ENCODE results near the gene SLC24A3. TPM values are rescaled to one million over a fixed set of nuclear protein-coding genes. Genes with fewer than 3 reads are reported as not detected.

SLC24A3 gene
- total and polyA plus RNA-seq, 4 experiments from 2014 or later = not detected

DNA sequence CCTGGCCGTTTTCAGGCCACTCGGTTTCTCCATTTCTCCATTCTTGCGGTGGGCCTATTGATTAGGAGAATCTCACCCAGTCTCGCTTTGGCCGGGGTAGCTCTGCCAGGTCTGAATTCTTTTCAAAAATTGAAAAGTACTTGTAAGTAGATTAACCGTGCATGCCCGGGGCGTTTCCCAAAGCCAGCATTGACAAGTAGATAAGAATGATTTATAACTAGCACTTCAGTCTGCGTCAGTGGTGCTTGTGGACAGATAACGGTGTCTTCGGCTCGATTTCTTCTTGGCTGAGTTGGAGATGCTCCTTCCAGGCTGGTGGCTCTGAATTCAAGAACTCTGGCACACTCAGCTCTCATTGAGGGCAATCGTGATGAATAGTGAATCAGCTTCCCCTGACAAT lies 29.0 kb downstream of the SLC24A3 start:
- no peak overlapping the region for H3K4me3 ChIP-seq (ENCODE audit: low read length in 2 of 2)
- H3K27me3 ChIP-seq (ENCODE audit: insufficient read depth, low read length) = no peaks in the 10 kb centered on the region
- no peak overlapping the region for H3K27ac ChIP-seq (ENCODE audit: low read depth, low read length)
- no peak overlapping the region for H3K27ac Mint-ChIP-seq
- no peak overlapping the region for H3K4me3 Mint-ChIP-seq
- no peaks in the 10 kb centered on the region for H3K9me3 ChIP-seq (ENCODE audit: control insufficient read depth in 1 of 2, low read length in 2 of 2)
- ChIA-PET POLR2A (ENCODE audit: partially characterized antibody) (no interaction called here), CTCF (ENCODE audit: partially characterized antibody) (no interaction called here)
- H3K36me3 Mint-ChIP-seq = no peaks in the 10 kb centered on the region
- H3K4me1 Mint-ChIP-seq = no peaks in the 10 kb centered on the region
- peaks cover 0 to 2% (median 0%) of the 10 kb centered on the region in 8 donors for H3K9me3 Mint-ChIP-seq
- H3K4me1 ChIP-seq (ENCODE audit: insufficient read depth, low read length) = no peaks in the 10 kb centered on the region
- DNase-seq = no peak
- intact Hi-C loops (cut with micrococcal nuclease) = no loop called here
- no peaks in the 10 kb centered on the region for H3K36me3 ChIP-seq (ENCODE audit: insufficient read depth, low read length)
- peaks cover 0 to 3% of the 10 kb centered on the region in 2 donors for H3K27me3 Mint-ChIP-seq

DNA sequence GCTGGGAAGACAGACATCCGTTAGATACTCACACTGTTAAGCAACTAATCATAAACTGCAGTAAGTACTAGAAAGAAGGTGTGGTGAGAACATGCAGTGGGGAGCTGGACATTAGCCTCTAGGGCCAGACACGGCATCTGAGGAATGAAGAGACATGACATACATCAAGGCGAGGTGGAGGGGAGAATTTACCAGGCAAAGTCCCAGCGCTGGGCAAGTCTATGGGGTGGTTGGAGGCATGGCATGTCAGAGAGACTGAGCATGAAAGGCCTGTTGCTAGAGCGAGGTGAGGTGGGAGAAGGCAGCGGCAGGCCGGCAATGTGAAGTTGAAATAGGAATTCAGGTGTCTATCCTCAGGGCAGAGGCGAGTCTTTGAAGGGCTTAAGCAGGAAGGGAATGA lies 31.8 kb downstream of the SLC24A3 start:
- intact Hi-C loops (cut with micrococcal nuclease) = no loop called here
- Mint-ChIP-seq H3K4me1 (no peaks in the 10 kb centered on the region), H3K27me3 (peaks cover 0 to 3% of the 10 kb centered on the region in 2 donors), H3K9me3 (peaks cover 0 to 2% (median 0%) of the 10 kb centered on the region in 8 donors), H3K36me3 (no peaks in the 10 kb centered on the region), H3K4me3 (no peak overlapping the region), H3K27ac (no peak overlapping the region)
- POLR2A ChIA-PET (ENCODE audit: partially characterized antibody) = no interaction called here
- DNase-seq = no peak
- no peak overlapping the region for H3K27ac ChIP-seq (ENCODE audit: low read depth, low read length)
- H3K4me3 ChIP-seq (ENCODE audit: low read length in 2 of 2) = no peak overlapping the region
- H3K36me3 ChIP-seq (ENCODE audit: insufficient read depth, low read length) = no peaks in the 10 kb centered on the region
- H3K9me3 ChIP-seq (ENCODE audit: control insufficient read depth in 1 of 2, low read length in 2 of 2) = no peaks in the 10 kb centered on the region
- no peaks in the 10 kb centered on the region for H3K27me3 ChIP-seq (ENCODE audit: insufficient read depth, low read length)
- no peaks in the 10 kb centered on the region for H3K4me1 ChIP-seq (ENCODE audit: insufficient read depth, low read length)
- CTCF ChIA-PET (ENCODE audit: partially characterized antibody) = no interaction called here

DNA sequence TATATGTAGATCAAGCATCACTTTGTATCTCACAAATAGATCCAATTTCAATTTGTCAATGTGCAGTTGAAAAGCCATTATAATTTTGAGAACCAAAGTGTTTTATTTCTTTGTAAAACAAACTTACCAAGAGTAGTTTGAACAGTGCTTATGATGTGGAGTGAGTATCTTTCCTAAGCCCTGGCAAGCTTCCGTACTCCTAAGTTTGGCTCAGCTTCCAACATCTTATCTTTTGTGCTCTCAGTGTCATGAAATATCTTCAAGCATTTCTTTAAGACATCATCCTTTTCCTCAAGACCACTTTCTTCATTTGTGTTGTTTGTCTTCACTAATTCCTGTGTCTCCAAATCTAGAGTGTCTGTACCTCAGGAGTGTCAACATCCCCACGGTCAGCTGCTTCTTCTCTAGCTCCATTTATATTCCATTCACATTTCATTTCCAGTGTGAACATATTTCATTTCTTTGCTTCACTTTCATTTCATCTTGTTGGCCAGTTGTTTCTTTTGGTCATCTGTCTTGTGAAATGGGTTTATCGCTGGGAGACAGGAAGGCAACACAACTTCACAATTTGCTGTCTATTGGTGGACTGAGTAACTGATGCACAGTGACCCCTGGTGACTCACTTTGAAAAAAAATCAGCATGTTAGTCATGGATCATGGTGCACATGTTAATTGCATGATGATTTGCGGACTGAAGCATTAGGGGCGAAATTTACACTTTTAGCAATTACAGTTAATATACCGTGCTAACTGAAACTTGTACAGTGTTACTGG lies 36.9 kb downstream of the SLC24A3 start:
- ChIA-PET POLR2A (ENCODE audit: partially characterized antibody) (no interaction called here), CTCF (ENCODE audit: partially characterized antibody) (no interaction called here)
- no peak overlapping the region for H3K27ac Mint-ChIP-seq
- DNase-seq = no peak
- H3K36me3 ChIP-seq (ENCODE audit: insufficient read depth, low read length) = no peaks in the 10 kb centered on the region
- H3K4me3 Mint-ChIP-seq = no peak overlapping the region
- no peaks in the 10 kb centered on the region for H3K4me1 Mint-ChIP-seq
- H3K9me3 ChIP-seq (ENCODE audit: control insufficient read depth in 1 of 2, low read length in 2 of 2) = no peaks in the 10 kb centered on the region
- no peaks in the 10 kb centered on the region for H3K36me3 Mint-ChIP-seq
- no peak overlapping the region for H3K27ac ChIP-seq (ENCODE audit: low read depth, low read length)
- no peaks in the 10 kb centered on the region for H3K27me3 Mint-ChIP-seq
- no peaks in the 10 kb centered on the region for H3K27me3 ChIP-seq (ENCODE audit: insufficient read depth, low read length)
- intact Hi-C loops (cut with micrococcal nuclease) = no loop called here
- H3K4me1 ChIP-seq (ENCODE audit: insufficient read depth, low read length) = no peaks in the 10 kb centered on the region
- no peak overlapping the region for H3K4me3 ChIP-seq (ENCODE audit: low read length in 2 of 2)
- no peaks in the 10 kb centered on the region for H3K9me3 Mint-ChIP-seq

DNA sequence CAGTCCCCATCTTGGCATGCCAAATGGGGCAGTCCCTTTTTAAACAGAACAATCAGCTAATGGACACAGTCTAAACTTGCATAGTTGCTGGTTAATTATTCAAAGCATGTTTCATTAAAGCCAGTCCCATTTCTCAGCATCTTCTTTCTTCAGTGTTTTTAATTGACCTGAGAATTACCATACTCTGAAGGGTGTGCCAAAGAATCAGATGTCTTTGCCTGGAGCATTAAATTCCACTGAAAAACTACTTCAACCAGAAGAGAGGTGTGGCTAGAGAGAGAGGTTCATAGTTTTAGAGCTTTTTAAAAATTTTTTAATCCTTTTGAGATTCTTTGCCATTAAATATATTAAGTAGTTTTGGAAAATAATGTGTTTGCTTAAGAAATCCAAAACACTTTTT lies 37.9 kb downstream of the SLC24A3 start:
- intact Hi-C loops (cut with micrococcal nuclease) = no loop called here
- ChIA-PET CTCF (ENCODE audit: partially characterized antibody) (no interaction called here), POLR2A (ENCODE audit: partially characterized antibody) (no interaction called here)
- H3K9me3 Mint-ChIP-seq = no peaks in the 10 kb centered on the region
- no peak for DNase-seq
- Histone ChIP-seq H3K4me1 (ENCODE audit: insufficient read depth, low read length) (no peaks in the 10 kb centered on the region), H3K9me3 (ENCODE audit: control insufficient read depth in 1 of 2, low read length in 2 of 2) (no peaks in the 10 kb centered on the region), H3K4me3 (ENCODE audit: low read length in 2 of 2) (no peak overlapping the region), H3K36me3 (ENCODE audit: insufficient read depth, low read length) (no peaks in the 10 kb centered on the region), H3K27me3 (ENCODE audit: insufficient read depth, low read length) (no peaks in the 10 kb centered on the region), H3K27ac (ENCODE audit: low read depth, low read length) (no peak overlapping the region)
- H3K4me1 Mint-ChIP-seq = no peaks in the 10 kb centered on the region
- H3K27ac Mint-ChIP-seq = no peak overlapping the region
- H3K36me3 Mint-ChIP-seq = no peaks in the 10 kb centered on the region
- H3K27me3 Mint-ChIP-seq = no peaks in the 10 kb centered on the region
- H3K4me3 Mint-ChIP-seq = no peak overlapping the region

DNA sequence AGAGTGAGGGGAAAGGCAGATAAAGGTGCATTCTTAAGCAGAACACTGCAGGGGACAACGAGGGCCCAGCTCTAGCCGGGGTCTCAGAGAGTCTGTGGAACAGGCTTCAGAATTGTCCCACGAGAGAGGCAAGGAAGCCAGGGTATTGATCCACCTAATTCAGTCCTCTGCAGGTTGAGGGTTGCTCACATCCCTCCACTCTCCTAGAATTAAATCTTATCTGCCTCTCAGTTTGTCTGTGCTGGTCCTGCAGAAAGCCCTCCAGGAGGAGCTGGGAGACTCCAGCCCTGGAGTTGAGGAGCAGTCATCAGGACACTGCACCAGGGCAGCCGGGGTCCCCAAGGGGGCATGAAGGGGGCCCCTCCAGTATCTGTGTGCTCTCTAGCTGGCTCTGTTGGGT lies 39.1 kb downstream of the SLC24A3 start:
- no peaks in the 10 kb centered on the region for H3K27me3 ChIP-seq (ENCODE audit: insufficient read depth, low read length)
- no peak overlapping the region for H3K27ac Mint-ChIP-seq
- CTCF ChIA-PET (ENCODE audit: partially characterized antibody) = no interaction called here

DNA sequence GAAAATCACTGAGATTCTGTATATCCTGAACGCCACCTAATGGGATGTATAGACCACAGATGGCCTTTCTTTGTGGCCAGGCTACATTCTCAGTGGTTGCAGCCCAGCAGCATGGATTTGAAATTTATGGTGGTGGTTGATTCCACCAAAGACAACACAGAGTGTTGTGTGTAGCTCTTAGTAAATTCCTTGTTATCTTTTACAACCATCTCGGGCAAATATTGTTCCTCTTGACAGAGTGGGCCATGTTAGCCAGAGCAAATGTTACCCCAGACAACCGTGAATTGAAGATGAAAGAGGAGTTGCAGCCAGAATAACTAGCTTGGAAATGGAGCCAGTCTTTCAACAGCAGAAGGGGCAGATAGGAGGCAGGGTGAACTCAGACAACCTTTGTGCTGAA lies 39.5 kb downstream of the SLC24A3 start:
- Histone ChIP-seq H3K9me3 (ENCODE audit: control insufficient read depth in 1 of 2, low read length in 2 of 2) (no peaks in the 10 kb centered on the region), H3K4me1 (ENCODE audit: insufficient read depth, low read length) (no peaks in the 10 kb centered on the region), H3K4me3 (ENCODE audit: low read length in 2 of 2) (no peak overlapping the region), H3K27ac (ENCODE audit: low read depth, low read length) (no peak overlapping the region), H3K36me3 (ENCODE audit: insufficient read depth, low read length) (no peaks in the 10 kb centered on the region), H3K27me3 (ENCODE audit: insufficient read depth, low read length) (no peaks in the 10 kb centered on the region)
- Mint-ChIP-seq H3K9me3 (no peaks in the 10 kb centered on the region), H3K27me3 (no peaks in the 10 kb centered on the region), H3K36me3 (no peaks in the 10 kb centered on the region), H3K4me3 (no peak overlapping the region), H3K4me1 (no peaks in the 10 kb centered on the region), H3K27ac (no peak overlapping the region)
- ChIA-PET POLR2A (ENCODE audit: partially characterized antibody) (no interaction called here), CTCF (ENCODE audit: partially characterized antibody) (no interaction called here)
- intact Hi-C loops (cut with micrococcal nuclease) = no loop called here
- DNase-seq = no peak

More for the DNA sequence above, 39.1 kb downstream of the SLC24A3 start:
- H3K27ac ChIP-seq (ENCODE audit: low read depth, low read length) = no peak overlapping the region
- H3K4me3 Mint-ChIP-seq = no peak overlapping the region
- no peaks in the 10 kb centered on the region for H3K4me1 Mint-ChIP-seq
- POLR2A ChIA-PET (ENCODE audit: partially characterized antibody) = no interaction called here
- no peaks in the 10 kb centered on the region for H3K4me1 ChIP-seq (ENCODE audit: insufficient read depth, low read length)
- H3K9me3 ChIP-seq (ENCODE audit: control insufficient read depth in 1 of 2, low read length in 2 of 2) = no peaks in the 10 kb centered on the region
- no peaks in the 10 kb centered on the region for H3K36me3 Mint-ChIP-seq
- H3K4me3 ChIP-seq (ENCODE audit: low read length in 2 of 2) = no peak overlapping the region
- no peaks in the 10 kb centered on the region for H3K27me3 Mint-ChIP-seq
- intact Hi-C loops (cut with micrococcal nuclease) = no loop called here
- H3K9me3 Mint-ChIP-seq = no peaks in the 10 kb centered on the region
- DNase-seq = no peak
- no peaks in the 10 kb centered on the region for H3K36me3 ChIP-seq (ENCODE audit: insufficient read depth, low read length)

DNA sequence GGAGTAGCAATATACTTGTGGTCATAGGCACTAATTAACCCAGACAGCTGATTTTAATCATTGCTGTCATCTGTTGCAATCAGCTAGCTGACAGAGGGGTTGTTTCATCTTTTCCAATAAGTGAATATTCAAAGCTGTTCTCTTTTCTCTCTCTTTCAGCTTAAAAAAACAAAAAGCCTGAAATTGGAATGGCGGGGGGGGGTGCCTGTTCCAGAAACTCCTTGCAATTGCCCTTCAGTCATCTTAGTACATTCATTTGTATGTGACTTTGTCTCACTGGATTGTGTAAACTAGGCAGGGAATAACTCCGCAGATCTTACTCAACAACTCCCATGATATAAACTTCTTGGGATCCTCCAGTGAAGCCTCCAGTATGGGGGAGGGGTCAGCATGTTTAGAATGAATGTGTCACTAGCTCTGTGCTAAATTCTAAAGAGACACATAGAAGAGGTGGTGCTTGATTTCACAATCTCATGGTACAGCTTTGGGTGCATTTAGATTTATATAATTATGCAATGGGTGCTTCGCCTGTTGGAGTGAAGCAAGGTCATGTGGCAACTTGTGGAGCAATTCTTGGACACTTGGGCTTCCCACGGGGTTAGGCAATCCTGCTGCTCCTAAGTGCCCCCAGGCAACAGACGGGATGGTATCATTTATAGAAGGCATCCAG lies 40.1 kb downstream of the SLC24A3 start:
- intact Hi-C loops (cut with micrococcal nuclease) = no loop called here
- Histone ChIP-seq H3K9me3 (ENCODE audit: control insufficient read depth in 1 of 2, low read length in 2 of 2) (no peaks in the 10 kb centered on the region), H3K36me3 (ENCODE audit: insufficient read depth, low read length) (no peaks in the 10 kb centered on the region), H3K27me3 (ENCODE audit: insufficient read depth, low read length) (no peaks in the 10 kb centered on the region), H3K27ac (ENCODE audit: low read depth, low read length) (no peak overlapping the region), H3K4me3 (ENCODE audit: low read length in 2 of 2) (no peak overlapping the region), H3K4me1 (ENCODE audit: insufficient read depth, low read length) (no peaks in the 10 kb centered on the region)
- Mint-ChIP-seq H3K9me3 (no peaks in the 10 kb centered on the region), H3K4me3 (no peak overlapping the region), H3K27ac (no peak overlapping the region), H3K27me3 (no peaks in the 10 kb centered on the region), H3K4me1 (no peaks in the 10 kb centered on the region), H3K36me3 (no peaks in the 10 kb centered on the region)
- DNase-seq = no peak
- ChIA-PET CTCF (ENCODE audit: partially characterized antibody) (no interaction called here), POLR2A (ENCODE audit: partially characterized antibody) (no interaction called here)

Measured in CD4-positive, alpha-beta memory T cell (primary cell).